Measurements from ENCODE around the gene GP1BB.
"Not testable (repeated sequence)": the region's sequence is repeated elsewhere in the genome, so short reads cannot be mapped to it uniquely, and the experiment has no call there.

GP1BB gene

DNA sequence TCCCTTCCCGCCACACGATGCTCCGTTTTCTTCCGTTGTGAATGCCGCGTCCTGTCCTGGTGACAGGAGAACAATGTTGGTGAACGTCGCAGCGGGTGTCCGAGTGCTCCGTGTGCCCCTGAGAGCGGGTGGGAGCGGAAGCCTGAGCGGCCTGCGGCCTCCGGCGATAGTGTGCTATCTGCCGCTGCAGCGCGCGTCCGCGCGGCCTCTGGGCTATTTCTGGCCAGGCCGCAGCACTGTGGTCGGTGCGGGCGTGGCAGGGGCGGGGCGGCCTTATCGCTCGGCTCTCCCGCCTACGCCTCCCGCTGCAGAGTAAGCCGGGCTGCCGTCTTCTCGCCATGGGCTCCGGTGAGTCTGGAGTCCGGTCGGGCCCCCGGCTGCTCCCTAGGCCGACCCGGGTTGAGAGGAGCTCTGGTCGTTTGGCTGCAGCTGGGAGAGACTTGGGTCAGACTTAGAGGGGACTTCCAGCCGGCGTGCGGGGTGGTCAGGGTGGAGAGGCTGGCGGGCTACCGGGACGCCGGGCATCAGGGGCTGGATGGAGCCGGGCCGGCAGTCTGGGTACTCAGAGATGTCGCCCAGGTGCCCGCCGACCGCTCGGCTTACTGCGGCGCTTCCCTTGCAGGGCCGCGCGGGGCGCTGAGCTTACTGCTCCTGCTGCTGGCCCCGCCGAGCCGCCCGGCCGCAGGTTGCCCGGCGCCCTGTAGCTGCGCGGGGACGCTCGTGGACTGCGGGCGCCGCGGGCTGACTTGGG, at the start of gene GP1BB:
TSS of gene GP1BB (plus strand) at position 308 of the 751 bp plus-strand sequence. CDS start at position 339, 31 bp downstream.
- DNase-seq: no peak

DNA sequence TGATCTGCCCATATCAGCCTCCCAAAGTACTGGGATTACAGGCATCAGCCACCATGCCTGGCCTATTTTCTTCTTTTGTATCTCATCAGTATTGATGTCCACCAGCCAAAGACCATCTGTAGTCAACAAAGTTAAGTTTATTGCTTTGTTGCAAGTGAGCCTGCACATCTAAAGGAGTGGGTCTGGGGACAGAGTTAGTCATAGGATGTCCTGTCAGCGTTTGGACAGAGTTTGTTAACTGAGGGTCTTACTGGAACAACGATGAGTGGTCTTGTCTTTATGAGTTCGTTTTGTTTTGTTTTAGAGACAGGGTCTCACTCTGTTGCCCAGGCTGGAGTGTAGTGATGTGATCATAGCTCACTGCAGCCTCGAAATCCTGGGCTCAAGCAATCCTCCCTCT, 49.7 kb upstream of the GP1BB start:
- DNase-seq: no peak

DNA sequence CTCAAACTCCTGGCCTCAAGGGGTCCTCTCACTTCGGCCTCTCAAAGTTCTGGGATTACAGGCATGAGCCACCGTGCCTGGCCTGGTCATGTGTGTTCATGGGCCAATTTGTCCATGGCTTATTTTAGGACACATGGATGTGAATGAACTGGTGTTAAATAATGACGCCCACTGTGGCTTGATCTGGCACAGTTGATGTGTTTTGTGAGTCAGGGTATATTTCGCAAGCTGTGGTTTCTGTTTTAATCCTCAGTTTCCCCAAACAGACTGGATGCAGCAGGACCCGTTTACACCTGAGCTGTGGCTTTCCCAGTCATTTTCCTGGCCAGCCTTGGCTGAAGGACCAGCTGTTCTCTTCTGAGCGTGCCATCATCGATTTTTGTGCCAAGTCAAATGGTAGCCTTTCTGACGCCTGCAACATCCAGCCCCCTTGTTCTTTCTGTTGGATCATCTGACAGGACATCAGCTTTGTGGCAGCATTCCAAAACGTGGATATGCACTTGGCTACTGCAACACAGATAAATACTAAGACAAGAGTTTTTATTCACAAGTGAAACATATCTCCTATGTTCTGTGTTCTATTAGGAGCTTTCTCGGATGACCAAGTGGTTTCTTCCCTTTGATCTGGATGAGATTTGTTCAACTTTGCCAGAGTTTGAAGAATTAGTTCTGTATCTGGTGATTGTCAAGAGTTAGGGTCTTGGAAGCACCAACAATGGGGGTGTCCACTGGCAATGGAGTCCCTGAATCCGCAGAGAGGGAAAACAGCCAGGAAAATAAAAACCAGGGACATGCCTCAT, 49.0 kb upstream of the GP1BB start:
- DNase-seq: no peak

DNA sequence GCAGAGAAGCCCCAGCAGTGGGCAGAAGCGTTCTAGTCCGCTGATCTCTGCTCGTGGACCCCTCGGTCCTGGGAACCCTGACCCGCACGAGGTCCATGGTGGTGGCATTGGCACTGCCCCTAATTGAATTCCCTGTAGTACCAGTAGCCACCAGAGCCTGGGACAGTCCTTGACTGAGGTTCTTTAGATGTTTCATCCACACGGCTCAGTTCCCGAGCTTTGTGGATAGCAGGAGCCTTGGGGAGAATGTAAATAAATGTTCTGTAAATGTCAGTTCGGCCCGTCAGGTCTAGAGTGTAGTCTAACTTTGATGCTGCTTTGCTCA, 48.4 kb upstream of the GP1BB start:
- no peak for DNase-seq

- no peak for DNase-seq
Observed at GRCh38 chr22:19675428-19675827, 47.9 kb upstream of the GP1BB start.

DNA sequence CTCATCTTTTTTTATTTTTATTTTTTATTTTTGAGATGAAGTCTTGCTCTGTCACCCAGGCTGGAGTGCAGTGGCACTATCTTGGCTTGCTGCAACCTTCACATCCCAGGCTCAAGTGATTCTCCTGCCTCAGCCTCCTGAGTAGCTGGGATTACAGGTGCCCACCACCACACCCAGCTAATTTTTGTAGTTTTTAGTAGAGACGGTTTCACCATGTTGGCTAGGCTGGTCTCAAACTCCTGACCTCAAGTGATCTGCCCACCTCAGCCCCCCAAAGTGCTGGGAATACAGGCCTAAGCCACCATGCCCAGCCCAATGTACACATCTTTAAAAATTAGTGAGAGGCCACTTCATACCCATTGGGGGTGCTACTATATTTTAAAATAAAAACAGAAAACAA, 46.9 kb upstream of the GP1BB start:
- not testable (repeated sequence) for DNase-seq

GRCh38 chr22:19678949-19679521, 44.3 kb upstream of the GP1BB start:
- no peak for DNase-seq

GRCh38 chr22:19679522-19680101, 43.7 kb upstream of the GP1BB start:
- DNase-seq: peak in 14 of 51 donors; percentile 2 to 44 (median 17)

- no peak for DNase-seq
Observed at GRCh38 chr22:19680287-19680881, 43.0 kb upstream of the GP1BB start.

- DNase-seq: no peak
Observed at GRCh38 chr22:19680911-19681862, 42.2 kb upstream of the GP1BB start.

DNA sequence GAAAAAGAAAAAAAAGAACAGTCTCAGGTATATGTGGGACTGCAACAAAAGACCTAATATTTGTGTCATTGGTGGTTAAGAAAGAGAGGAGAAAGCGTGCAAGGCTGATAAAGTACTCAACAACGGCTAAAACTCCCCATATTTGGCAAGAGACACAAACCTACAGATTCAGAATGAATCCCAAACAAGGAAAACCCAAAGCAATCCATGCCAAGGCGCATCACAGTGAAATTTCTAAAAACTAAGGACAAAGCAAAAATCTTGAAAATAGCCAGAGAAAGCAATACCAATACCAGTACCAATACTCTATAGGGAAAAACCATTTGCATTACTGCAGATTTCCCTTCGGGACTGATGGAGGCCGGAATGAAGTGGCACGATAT, 41.5 kb upstream of the GP1BB start:
- no peak for DNase-seq

GRCh38 chr22:19686946-19687345, 36.4 kb upstream of the GP1BB start:
- DNase-seq: no peak

GRCh38 chr22:19687561-19688300, 35.6 kb upstream of the GP1BB start:
- no peak for DNase-seq

GRCh38 chr22:19688301-19689290, 34.7 kb upstream of the GP1BB start:
- DNase-seq: no peak

DNA sequence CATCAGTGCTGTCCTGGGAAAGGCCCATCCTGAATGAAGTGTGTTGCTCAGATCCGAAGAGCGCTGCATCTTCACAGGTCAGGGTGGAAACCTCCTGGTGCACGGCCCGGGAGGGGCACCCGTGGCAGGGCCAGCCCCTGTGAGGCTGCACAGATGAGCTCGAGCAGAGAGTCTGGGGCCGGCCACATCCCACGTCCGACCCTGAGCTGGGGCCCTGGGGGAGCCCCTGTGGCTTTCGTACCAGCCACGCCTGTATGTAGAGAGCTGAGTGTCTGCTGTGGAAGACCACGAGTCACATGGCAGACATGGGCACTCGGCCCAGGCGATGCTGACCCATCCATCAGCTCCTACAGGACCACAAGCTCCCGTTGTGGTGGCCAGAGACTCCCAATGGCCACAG, 33.9 kb upstream of the GP1BB start:
- DNase-seq: no peak

DNA sequence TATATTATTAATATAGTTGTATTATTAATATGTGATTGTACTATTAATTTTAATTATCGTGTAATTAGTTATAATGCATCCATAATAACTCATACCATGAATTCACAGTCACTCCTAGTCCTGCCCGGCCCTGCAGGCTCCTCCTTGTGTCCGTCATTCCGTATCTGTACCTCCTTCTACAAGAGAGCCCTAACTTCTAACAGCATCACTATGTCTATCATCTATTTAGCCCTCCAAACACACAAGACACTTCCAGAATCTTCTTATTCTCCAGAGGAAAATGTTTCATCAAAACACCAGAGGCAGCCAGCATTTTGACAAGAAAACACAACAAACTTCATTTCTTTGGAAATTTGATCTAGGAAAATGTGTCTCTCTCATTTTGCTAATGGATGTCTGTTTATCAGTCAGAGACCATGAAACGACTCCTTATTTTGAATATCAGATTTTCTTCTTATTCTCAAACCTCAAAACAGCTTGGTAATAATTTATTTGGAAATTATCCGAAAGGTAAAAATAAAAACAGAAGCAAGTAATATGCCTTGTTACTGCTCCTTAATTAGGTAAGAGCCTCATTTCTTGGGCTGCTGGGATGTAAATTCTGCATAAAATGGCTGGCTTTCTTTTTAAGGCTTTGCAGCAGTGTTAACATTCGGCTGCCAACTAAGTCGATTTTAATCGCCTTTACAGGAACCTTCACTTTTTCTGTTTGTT, 32.2 kb upstream of the GP1BB start:
- DNase-seq: no peak

DNA sequence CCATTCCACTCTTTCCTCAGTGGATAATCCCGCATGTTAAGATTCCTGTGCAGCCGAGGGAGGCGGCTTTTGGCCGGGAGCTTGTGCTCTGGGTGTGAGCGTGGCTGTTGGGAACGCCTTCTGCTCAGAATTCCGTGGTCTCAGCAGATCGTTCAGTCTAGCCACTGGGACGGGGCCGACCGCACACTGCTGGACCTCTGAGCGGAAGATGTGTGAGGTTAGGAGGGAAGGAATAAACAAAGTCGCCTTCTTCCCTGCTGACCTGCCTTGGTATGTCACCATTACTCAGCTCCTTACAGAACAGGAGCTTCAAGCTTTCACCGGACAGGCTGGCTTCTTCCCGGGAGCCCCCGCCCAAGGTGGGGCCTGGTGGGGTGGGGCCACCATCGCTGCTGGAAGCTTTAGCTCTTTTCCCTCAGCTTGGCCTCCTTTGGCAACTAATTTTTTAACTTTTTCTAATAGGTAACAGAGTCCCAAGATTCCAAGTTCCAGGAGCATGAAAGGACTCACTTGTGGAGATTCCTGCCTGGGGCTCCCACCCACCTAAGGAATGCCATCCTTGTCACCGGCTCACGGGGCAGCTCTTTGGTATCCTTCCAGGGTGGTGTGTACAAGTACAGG, 31.5 kb upstream of the GP1BB start:
- DNase-seq: peak in 2 of 51 donors; percentile 18 to 33

DNA sequence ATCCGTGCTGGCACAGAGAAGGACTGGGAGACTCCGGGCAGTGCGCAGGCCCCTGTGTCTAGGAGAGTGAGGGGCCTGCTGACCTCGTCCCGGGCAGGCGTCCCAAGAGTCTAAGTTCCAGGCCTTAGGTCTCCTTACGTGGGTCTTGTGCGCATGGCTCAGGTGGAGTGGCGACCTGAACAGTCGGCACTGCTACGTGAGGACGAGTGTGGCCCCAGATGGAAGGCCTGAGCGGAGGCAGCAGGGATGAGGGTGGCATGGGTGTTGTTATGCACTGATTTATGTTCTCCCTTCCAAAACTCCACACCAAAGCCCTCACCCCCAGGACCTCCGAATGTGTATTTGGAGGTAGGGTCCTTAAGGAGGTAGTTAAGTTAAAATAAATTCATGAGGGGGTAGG, 29.8 kb upstream of the GP1BB start:
- DNase-seq: no peak
